GM21390 (cell line): ENCODE results near the gene IMPG1.
A peak's percentile ranks its signal among the peaks of the same experiment; 100 is the strongest.

Source experiments
- ATAC-seq: cut with Tn5 transposase; IDR thresholded peaks from one replicate; pipeline ENCODE4 v1.9.1; 2021; ENCODE audit not compliant: unreplicated experiment

IMPG1 gene, protein sequence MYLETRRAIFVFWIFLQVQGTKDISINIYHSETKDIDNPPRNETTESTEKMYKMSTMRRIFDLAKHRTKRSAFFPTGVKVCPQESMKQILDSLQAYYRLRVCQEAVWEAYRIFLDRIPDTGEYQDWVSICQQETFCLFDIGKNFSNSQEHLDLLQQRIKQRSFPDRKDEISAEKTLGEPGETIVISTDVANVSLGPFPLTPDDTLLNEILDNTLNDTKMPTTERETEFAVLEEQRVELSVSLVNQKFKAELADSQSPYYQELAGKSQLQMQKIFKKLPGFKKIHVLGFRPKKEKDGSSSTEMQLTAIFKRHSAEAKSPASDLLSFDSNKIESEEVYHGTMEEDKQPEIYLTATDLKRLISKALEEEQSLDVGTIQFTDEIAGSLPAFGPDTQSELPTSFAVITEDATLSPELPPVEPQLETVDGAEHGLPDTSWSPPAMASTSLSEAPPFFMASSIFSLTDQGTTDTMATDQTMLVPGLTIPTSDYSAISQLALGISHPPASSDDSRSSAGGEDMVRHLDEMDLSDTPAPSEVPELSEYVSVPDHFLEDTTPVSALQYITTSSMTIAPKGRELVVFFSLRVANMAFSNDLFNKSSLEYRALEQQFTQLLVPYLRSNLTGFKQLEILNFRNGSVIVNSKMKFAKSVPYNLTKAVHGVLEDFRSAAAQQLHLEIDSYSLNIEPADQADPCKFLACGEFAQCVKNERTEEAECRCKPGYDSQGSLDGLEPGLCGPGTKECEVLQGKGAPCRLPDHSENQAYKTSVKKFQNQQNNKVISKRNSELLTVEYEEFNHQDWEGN

DNA sequence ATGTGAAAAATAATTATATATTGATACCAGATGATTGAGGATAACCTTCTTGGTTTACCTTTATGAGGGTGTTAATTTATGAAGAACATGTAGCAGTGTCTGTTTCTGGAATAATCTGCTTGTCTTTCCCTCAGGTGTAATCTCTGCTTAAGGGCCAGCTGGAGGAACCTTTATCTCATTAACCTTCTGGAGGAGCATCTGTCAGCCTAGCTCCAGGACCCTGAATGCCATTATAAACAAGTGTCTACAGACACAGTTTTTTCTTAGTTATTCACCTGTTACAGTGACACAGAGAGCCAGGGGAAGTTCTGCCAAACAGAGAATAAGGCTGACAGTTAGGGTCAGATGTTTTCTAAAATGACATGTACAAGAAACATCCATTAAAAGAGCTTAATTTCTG is at the start of gene IMPG1:
Gene IMPG1, minus strand, starts transcription at position 101 of the 400 bp plus-strand sequence. CDS start 174 bp downstream, outside the sequence.
- no peak for ATAC-seq

DNA sequence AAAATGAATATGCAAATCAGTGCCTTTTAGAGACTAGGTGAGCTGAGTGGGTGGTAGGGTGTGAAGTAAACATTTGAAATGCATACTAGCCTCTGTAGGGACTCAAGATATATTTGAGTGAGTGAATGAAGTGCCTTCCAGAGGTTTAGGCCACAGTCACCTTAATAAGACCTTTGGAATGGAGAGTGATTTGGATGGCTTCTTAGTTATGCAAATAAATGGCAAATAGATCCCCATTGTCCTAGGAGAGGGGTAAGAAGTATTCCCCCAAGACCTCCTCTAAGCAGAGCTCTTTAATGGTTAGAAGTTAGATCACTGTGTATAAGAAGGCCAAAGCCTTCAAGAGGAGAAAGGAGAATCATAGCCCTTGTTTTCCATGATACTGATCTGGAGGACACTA is 47.8 kb upstream of the IMPG1 start:
- ATAC-seq: no peak

DNA sequence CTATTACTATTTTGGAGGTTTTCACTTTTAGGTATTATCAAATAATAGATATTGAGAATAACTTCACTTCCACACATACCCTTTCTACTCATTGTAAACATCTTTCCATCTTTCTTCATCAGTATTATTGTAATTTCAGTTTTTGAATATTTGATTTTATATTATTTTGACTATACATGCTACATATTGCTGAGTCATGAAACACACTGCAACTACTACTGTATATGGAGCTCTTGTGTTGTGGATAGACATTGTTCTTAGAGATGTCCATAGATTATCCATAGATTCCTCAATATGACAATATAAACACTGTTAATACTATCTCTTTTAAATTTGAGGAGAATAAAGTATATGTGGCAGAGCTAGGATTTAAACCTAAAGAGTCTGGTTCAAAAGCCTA is 819 bp upstream of the IMPG1 start:
- no peak for ATAC-seq

- no peak for ATAC-seq
These were observed 15.0 kb downstream of the IMPG1 start for GRCh38 chr6:76057469-76057868.

DNA sequence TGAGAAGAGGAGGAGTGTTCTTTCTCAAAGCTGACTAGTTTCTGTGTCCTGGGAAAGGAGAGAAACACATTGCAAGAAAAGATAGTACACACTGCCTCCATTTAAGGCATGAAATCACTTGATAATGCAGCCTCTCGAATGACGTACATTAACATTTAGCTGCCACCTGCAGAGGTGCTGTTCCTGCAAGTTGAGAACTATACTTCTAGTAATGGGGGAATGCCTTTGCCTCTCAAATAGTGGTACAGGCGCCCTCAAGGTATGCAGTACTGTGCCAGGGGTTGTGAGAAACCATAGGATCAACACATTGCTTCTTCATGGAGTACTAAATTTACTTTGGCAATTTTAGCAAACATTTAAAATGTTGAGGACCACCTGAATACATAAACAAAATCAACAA is 20.1 kb downstream of the IMPG1 start:
- ATAC-seq: no peak

GRCh38 chr6:76043690-76044089 is 28.8 kb downstream of the IMPG1 start:
- ATAC-seq: no peak

- ATAC-seq: no peak
These were observed 36.7 kb downstream of the IMPG1 start for GRCh38 chr6:76035713-76036112.

GRCh38 chr6:76026101-76026500 is 46.4 kb downstream of the IMPG1 start:
- ATAC-seq: no peak

DNA sequence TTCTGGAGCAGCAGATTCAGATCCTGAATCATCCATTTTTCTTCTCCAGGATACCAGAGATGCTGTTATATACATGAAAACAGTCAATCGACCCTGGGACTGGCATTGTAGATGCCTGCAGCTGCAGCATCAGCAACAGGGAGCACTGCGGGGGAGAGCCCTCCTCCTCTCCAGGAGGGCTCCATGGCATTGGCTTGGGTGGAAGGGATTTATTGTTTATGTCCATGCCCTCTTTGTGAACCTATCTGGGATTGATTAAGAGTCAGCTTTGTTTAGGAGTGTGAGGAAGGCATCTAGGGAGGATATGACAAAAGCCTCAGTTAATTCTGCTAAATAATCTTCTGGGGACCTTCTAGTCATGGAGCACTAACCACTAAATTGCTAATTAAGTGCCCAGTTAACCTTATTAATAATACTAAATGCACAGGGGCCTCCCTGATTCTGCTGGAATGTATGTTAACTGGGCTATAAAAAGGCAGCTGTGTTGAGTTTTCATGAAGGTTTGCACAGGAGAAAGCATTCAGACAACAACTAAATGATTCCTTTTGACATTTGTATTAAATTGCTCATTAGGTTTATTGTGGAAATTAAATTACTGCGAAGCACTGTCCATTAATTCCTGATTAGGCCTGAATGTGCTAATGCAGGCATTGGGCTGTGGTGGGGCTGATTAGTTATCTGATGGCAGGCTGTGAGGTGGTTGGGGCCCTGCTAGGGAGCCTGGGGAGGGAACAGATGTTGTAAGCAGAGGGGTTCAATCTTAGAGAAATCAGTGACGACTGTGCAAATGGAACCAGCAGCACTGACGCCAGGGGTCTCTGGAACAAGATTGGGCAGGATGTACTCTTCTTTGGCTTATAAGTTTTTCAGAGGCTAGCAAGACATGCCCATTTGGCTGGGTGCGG is 57.6 kb downstream of the IMPG1 start:
- no peak for ATAC-seq

DNA sequence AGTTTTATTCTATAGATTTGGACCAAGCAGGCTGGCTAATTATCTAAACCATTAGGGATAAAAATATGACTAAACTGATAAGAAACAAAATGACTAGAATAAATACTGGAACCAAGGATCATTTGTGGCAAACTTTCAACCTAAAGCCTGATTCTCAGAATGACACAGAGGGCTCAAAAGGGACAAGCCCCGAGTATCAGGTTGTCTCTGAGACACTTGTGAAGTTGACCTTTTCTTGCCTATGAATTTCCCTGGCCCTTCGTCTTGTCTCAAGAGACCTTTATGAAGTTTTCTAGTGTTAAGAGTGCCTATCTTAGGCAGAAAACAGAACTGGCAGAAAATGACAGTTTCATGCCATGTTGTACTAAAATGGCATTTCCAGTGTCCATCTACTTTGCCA is 68.3 kb downstream of the IMPG1 start:
- peak; percentile 55 for ATAC-seq

GRCh38 chr6:76003686-76004085 is 68.8 kb downstream of the IMPG1 start:
- ATAC-seq: no peak

DNA sequence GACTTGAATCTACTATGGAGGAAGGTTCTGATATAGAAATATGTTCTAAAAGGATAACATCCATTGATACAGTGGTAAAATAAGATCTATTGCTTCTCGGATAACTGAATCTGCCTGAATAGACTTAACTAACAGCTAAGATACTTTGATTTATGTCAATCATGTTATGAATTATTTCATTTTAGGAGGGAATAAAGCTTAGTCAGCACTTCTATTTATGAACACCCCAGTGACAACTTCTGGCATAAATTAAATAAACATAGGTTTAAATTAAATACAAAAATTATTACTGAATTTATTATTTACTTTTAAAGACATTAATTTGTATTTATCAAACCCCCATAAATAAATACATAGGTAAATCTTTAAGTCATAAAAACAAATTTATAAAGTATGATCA is 69.3 kb downstream of the IMPG1 start:
- ATAC-seq: no peak

DNA sequence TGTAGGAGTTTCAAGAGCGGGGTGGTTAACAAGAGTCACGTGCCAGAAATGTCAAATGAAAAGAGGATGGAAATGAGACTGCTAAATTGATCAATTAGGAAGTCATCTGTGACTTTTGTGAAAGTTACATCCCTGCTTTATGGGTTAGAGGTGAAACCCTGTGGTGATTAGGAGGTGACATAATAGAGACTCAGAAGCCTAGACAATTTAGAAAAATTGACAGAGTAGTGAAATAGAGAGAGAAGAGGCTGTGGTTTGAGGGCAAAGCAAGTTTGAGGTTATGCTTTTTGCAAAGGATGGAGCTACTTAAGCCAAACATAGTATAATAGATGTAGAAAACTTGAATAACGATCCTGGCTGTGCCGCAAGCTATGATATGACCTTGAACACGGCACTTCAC is 71.8 kb downstream of the IMPG1 start:
- ATAC-seq: no peak

GRCh38 chr6:75997696-75998095 is 74.8 kb downstream of the IMPG1 start:
- ATAC-seq: no peak

- no peak for ATAC-seq
These were observed 79.0 kb downstream of the IMPG1 start for GRCh38 chr6:75993236-75994162.

GRCh38 chr6:75991941-75992340 is 80.5 kb downstream of the IMPG1 start:
- no peak for ATAC-seq

DNA sequence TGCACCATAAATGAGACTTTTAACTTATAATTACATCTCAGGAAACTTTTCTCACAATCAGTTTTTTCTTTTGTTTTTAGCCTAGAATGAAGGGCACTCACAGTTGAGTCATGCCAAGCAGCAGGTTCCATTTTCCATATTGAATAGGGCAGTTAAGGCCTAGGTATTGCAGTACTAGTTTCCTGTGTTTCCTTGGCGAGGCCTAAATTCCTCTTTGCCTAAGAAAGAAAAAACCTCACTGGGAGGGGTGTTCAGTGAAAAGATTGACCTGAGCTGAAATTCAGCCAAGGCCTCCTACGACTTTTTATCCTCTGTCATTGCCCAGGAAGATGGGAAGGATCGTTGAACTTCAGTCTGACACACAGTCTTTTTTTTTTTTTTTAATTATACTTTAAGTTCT is 85.5 kb downstream of the IMPG1 start:
- ATAC-seq: no peak

- ATAC-seq: no peak
These were observed 96.6 kb downstream of the IMPG1 start for GRCh38 chr6:75975904-75976303.

DNA sequence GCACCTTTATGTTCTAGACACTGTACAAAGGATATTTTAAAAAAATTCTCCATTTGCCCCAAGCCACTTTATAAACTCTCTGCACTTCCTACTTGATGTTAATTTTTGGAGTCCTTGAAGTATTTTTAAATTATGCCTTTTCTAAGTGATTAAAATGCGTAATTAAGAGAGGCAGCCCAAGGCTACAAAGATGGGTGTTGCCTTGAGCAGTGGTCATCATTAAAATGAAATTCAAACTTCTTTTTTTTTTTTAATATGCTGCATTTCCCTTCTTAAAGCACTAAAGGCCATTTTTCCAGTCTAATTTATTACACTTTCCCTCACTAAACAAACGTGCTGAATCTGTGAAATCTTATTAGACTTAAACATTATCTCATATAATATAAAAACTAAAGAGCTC is 102.4 kb downstream of the IMPG1 start:
- no peak for ATAC-seq

DNA sequence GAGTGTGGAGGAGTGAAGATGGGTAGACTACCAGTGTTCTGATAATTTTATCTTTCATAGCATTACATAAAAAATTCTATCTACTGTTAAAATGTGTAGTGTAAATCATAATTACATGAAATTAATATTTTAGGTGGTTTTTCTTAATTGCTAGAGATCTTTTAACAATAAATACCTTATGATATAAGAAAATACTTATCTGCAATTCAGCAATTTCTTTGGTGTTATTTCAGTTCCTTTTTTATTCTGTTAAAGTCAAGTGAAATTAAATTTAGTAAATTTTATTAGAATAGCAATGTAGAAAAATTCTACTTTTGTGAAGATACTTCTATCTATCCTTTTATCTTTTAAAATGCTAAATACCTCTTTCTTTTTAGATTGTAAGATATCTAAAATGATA is 104.3 kb downstream of the IMPG1 start:
- no peak for ATAC-seq
